GM12891 (cell line): ENCODE data around the gene PTGDR.

Experiments used
- POLR2A ChIP-seq: IDR thresholded peaks from 2 replicates; pipeline ENCODE4 v1.6.1; 2011; ENCODE audit warnings: low read depth, low read length, control low read depth
- SPI1 ChIP-seq: IDR thresholded peaks from 2 replicates; pipeline ENCODE4 v1.6.1; 2011; ENCODE audit warnings: low read depth, low read length, control low read depth

DNA sequence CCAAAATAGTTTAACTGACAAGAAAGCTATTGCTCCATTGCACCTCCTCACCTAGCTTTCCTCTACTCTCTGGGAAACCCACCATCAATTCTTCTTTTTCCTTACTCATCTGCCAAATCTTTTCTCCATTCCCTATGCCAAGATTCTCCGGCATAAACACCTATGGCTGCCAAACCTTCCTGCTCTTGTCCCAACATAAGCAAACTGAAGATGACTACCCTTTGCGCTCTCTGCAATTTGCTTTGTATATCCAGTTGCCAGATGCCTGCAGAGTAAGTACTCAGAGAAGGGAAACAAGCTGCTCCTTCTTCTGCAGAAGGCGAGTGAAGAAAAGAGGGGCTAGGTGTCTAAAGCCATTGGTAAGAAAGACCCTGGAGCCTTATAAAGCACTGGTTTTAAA, 58.1 kb downstream of the PTGDR start:
- TF ChIP-seq POLR2A (no peak), SPI1 (no peak)
